Thoracic aorta (tissue), 2 donors: Measurements from ENCODE around the gene TUBAL3. TPM values are rescaled to one million over a fixed set of nuclear protein-coding genes. Genes with fewer than 3 reads are reported as not detected.

Experiments
- ATAC-seq: fragments of 150-250 bp; one replicate; pipeline ENCODE4 v1.8.0; 2017; ENCODE audit warnings: low read depth; ENCODE audit not compliant: insufficient number of reproducible peaks, low FRiP score
- DNase-seq: peaks from one replicate; pipeline ENCODE4 v3.0.0-alpha.2; 2020; ENCODE audit warnings: low spot score
- H3K27ac ChIP-seq, 2 donors: fragments of 200-600 bp; sonication (generic); 1 replicate in 1 of 2; 2 replicates in 1 of 2; pipeline ENCODE4 v1.5.1; 2016; ENCODE audit warnings: mild to moderate bottlenecking in 2 of 2, moderate library complexity in 2 of 2
- H3K27me3 ChIP-seq: fragments of 200-600 bp; sonication (generic); replicated peaks from 2 replicates; pipeline ENCODE4 v1.6.0; 2016; ENCODE audit warnings: mild to moderate bottlenecking; ENCODE audit not compliant: insufficient read depth
- H3K36me3 ChIP-seq: fragments of 200-600 bp; sonication (generic); one replicate; pipeline ENCODE4 v1.5.1; 2016
- H3K4me1 ChIP-seq, 2 donors: fragments of 200-600 bp; sonication (generic); 1 replicate in 1 of 2; 2 replicates in 1 of 2; pipeline versions ENCODE4 v1.5.1 to v1.6.0; 2016; ENCODE audit warnings: low read depth in 2 of 2, mild to moderate bottlenecking in 1 of 2; ENCODE audit not compliant: control insufficient read depth in 1 of 2
- H3K4me3 ChIP-seq: fragments of 200-600 bp; sonication (generic); 2 replicates; pipeline ENCODE4 v1.5.1; 2016; ENCODE audit warnings: mild to moderate bottlenecking
- H3K9me3 ChIP-seq: fragments of 200-600 bp; sonication (generic); 2 replicates; pipeline ENCODE4 v1.5.1; 2016
- CTCF ChIP-seq: fragments of 200-600 bp; sonication (generic); IDR thresholded peaks from one replicate; pipeline ENCODE4 v1.5.1; 2019; ENCODE audit warnings: antibody characterized with exemption
- total RNA-seq, 2 donors: library from RNA; depleted of rRNA; stranded (reverse); fragments of >200 nt; gene quantifications; one replicate each; pipeline versions ENCODE4 v1.1.0 to v1.2.3, GENCODE V29; 2016

Gene TUBAL3
- total RNA-seq, 2 donors from 2014 or later, result not detected

- Histone ChIP-seq H3K4me1 (peaks cover 0 to 8% of the 10 kb centered on the region in 2 donors), H3K9me3 (no peaks in the 10 kb centered on the region), H3K36me3 (no peaks in the 10 kb centered on the region), H3K27ac (no peak overlapping the region), H3K4me3 (no peak overlapping the region), H3K27me3 (no peaks in the 10 kb centered on the region)
- DNase-seq, result no peak
- ATAC-seq, result no peak
- TF ChIP-seq CTCF, result no peak
These were observed 33.9 kb downstream of the TUBAL3 start for GRCh38 chr10:5370493-5371352.

- Histone ChIP-seq H3K4me1 (peaks cover 0 to 8% of the 10 kb centered on the region in 2 donors), H3K27me3 (no peaks in the 10 kb centered on the region), H3K4me3 (no peak overlapping the region), H3K9me3 (no peaks in the 10 kb centered on the region), H3K27ac (no peak overlapping the region), H3K36me3 (no peaks in the 10 kb centered on the region)
- TF ChIP-seq CTCF, result no peak
- no peak for DNase-seq
- no peak for ATAC-seq
These were observed 35.1 kb downstream of the TUBAL3 start for GRCh38 chr10:5369362-5370158.

GRCh38 chr10:5365928-5366327 is 38.7 kb downstream of the TUBAL3 start:
- TF ChIP-seq CTCF, result no peak
- no peak for DNase-seq
- Histone ChIP-seq H3K27ac (no peak overlapping the region), H3K9me3 (no peaks in the 10 kb centered on the region), H3K27me3 (no peaks in the 10 kb centered on the region), H3K36me3 (no peaks in the 10 kb centered on the region), H3K4me3 (no peak overlapping the region), H3K4me1 (peaks cover 0 to 8% of the 10 kb centered on the region in 2 donors)
- no peak for ATAC-seq

- Histone ChIP-seq H3K4me3 (no peak within 1 kb of the TSS), H3K4me1 (peaks cover 0 to 8% of the 10 kb centered on the region in 2 donors), H3K9me3 (no peaks in the 10 kb centered on the region), H3K27me3 (no peaks in the 10 kb centered on the region), H3K36me3 (no peaks in the 10 kb centered on the region), H3K27ac (no peak within 1 kb of the TSS)
- ATAC-seq (no peak), DNase-seq (no peak)
- no peak for TF ChIP-seq CTCF
These were observed 39.7 kb downstream of the TUBAL3 start, which contains the start of gene UCN3 for GRCh38 chr10:5364890-5365338. Gene UCN3, plus strand, starts transcription at chr10:5364966. Its CDS starts 8,755 bp downstream, at chr10:5373721.

GRCh38 chr10:5364374-5364773 is 40.3 kb downstream of the TUBAL3 start:
- Histone ChIP-seq H3K27ac (no peak overlapping the region), H3K27me3 (no peaks in the 10 kb centered on the region), H3K36me3 (no peaks in the 10 kb centered on the region), H3K9me3 (no peaks in the 10 kb centered on the region), H3K4me3 (no peak overlapping the region), H3K4me1 (peaks cover 0 to 5% of the 10 kb centered on the region in 2 donors)
- no peak for TF ChIP-seq CTCF
- ATAC-seq, result no peak
- DNase-seq, result no peak
